ENCODE results near the gene CLCN5. TPM values are rescaled to one million over a fixed set of nuclear protein-coding genes. Genes with fewer than 3 reads are reported as not detected.

CLCN5 gene
- polyA plus RNA-seq, 3 donors from 2014 or later = 0.60 to 1.00 TPM; not detected in 1

DNA sequence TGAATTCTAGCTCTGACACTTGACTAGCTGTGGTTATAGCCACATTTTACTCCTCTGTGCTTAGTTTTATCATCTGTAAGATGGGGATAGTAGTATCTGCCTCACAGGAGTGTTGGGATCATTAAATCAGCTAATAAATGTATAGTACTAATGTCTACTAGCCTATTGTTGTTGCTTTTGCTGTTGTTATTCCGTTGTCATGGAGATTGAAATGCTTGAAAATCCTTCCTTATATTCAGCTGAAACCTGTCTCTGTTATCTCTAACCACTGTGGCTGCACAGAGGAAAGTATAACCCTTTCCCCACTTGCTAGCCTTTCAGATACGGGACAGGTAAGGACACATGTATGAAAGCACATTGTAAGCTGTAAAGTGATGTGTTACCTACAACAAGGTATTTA, 33.9 kb downstream of the CLCN5 start:
- no peaks in the 10 kb centered on the region for H3K4me1 Mint-ChIP-seq
- no peaks in the 10 kb centered on the region for H3K36me3 Mint-ChIP-seq
- H3K9me3 Mint-ChIP-seq = no peaks in the 10 kb centered on the region
- no peak overlapping the region for H3K27ac Mint-ChIP-seq
- no peak for DNase-seq
- no peak overlapping the region for H3K4me3 Mint-ChIP-seq
- H3K27me3 Mint-ChIP-seq (ENCODE audit: low read depth in 3 of 3) = peaks cover 0 to 2% (median 0%) of the 10 kb centered on the region in 3 donors

DNA sequence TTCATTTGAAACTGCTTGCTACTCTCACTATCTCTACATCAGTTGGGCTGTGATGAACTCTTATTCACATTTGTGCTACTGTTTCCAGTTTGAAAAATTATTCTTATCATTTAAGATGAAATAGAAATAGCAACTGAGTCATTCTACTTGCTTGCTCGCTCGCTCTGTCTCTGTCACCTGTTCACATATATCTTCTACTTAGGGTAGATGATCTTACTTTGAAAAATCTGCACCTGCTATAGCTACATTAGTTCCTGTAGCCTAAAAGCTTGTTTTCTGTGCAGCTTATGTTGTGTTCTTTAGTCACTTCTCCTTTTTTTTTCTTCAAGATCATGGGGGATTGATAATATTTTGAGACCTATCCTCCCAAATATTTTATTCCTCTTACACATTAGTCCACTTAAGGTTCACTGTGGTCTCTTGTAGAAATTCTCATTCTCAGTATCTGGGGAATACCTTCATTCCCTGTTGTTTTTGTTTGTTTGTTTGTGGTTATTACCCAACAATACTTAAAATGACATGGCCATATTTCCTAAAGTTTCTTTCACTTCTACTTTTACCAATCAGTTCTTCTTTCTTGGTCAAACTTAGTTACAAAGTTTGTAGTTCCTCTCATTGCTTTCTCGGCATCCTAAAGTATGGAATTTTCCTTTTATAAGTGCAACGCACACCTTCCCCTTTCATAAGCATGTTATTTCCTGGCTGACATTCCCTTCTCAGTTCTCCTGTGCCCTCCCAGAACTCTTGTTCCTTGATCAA, 36.5 kb downstream of the CLCN5 start:
- Mint-ChIP-seq H3K9me3 (no peaks in the 10 kb centered on the region), H3K27me3 (ENCODE audit: low read depth in 3 of 3) (no peaks in the 10 kb centered on the region), H3K36me3 (no peaks in the 10 kb centered on the region), H3K27ac (no peak overlapping the region), H3K4me1 (no peaks in the 10 kb centered on the region), H3K4me3 (no peak overlapping the region)
- DNase-seq = no peak

DNA sequence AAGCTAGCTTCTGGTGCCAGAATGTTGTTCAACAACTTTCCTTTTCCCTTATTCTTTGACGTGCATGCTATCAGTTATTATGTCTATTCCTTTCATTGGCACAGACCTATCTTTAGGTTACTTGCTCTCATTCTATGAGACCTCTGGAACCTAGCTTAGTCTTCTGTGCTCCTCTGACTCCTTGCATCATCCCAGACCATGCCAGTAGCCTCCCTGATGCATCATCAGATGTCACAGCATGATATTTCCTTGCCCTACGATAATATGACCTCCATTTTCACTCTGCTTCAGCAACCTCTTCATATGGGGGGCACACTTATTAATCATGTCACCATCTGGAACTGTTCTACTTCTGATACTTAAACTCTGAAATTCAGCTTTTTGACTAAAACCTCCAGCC, 37.2 kb downstream of the CLCN5 start:
- H3K4me1 Mint-ChIP-seq = no peaks in the 10 kb centered on the region
- no peak for DNase-seq
- H3K36me3 Mint-ChIP-seq = no peaks in the 10 kb centered on the region
- no peaks in the 10 kb centered on the region for H3K9me3 Mint-ChIP-seq
- no peaks in the 10 kb centered on the region for H3K27me3 Mint-ChIP-seq (ENCODE audit: low read depth in 3 of 3)
- H3K4me3 Mint-ChIP-seq = no peak overlapping the region
- no peak overlapping the region for H3K27ac Mint-ChIP-seq

DNA sequence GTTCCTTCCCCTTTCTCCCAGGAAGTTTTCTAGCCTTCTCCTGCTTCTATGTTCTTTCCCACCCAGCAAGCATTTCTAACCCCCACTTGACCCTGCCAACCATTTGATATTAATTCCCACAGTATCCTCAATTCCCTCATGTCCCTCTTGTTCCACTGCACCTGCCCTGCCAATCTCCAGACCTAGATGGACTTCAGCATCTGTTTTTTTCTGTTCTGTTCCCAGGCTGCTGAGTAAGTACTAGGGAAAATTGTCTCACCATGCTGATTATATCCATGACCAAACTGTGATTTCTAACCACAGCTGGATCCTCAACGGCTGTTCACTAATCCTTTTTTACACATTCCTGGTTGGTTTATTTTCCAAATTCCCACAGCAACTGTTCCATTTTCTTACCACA, 37.7 kb downstream of the CLCN5 start:
- Mint-ChIP-seq H3K27me3 (ENCODE audit: low read depth in 3 of 3) (peaks cover 0 to 3% (median 2%) of the 10 kb centered on the region in 3 donors), H3K4me1 (no peaks in the 10 kb centered on the region), H3K27ac (no peak overlapping the region), H3K4me3 (no peak overlapping the region), H3K9me3 (no peaks in the 10 kb centered on the region), H3K36me3 (no peaks in the 10 kb centered on the region)
- DNase-seq = no peak

DNA sequence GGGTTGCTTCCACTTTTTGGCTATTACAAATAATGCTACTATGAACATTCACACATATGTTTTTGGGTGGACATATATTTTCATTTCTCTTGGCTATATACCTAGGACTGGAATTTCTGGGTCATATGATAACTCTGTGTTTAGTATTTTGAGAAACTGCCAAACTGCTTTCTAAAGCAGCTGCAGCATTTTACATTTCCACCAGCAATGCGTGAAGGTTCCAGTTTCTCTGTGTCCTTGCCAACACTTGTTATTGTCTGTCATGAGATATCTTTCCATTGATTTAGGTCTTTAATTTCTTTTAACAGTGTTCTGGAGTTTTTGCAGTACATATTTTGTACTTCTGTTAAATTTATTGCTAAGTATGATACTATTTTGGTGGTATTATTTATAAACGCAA, 48.3 kb downstream of the CLCN5 start:
- H3K9me3 Mint-ChIP-seq = no peaks in the 10 kb centered on the region
- peaks cover 1 to 4% (median 2%) of the 10 kb centered on the region in 3 donors for H3K27me3 Mint-ChIP-seq (ENCODE audit: low read depth in 3 of 3)
- no peaks in the 10 kb centered on the region for H3K4me1 Mint-ChIP-seq
- no peak overlapping the region for H3K4me3 Mint-ChIP-seq
- no peak overlapping the region for H3K27ac Mint-ChIP-seq
- H3K36me3 Mint-ChIP-seq = peaks cover 0 to 4% (median 0%) of the 10 kb centered on the region in 3 donors
- DNase-seq = no peak

DNA sequence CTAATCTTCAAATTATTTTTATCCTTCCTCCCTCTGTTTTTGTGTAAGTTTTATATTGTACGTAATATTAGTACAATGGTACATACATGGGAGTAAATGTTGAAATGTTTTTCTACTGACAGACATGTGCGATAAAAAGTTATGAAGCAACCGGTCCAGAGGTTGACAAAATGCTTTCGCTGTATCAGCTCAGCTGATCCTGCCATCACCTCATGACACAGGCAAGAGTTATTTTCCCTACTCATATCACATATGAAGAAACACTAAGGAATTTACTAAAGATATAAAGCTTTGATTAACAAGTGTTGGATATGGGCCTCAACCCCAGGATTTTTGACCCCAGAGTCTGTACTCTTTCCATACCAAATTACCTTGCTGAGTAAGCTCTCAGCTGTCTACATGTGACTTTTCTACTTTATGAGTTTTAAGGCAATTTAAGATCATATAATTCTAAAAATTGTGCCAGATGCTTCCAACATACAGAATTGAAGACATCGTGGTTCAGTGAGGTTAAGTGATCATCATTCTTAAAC, 50.0 kb downstream of the CLCN5 start:
- DNase-seq = no peak
- H3K4me3 Mint-ChIP-seq = no peak overlapping the region
- no peaks in the 10 kb centered on the region for H3K9me3 Mint-ChIP-seq
- no peak overlapping the region for H3K27ac Mint-ChIP-seq
- H3K4me1 Mint-ChIP-seq = no peaks in the 10 kb centered on the region
- peaks cover 0 to 4% (median 0%) of the 10 kb centered on the region in 3 donors for H3K36me3 Mint-ChIP-seq
- peaks cover 1 to 4% (median 2%) of the 10 kb centered on the region in 3 donors for H3K27me3 Mint-ChIP-seq (ENCODE audit: low read depth in 3 of 3)

DNA sequence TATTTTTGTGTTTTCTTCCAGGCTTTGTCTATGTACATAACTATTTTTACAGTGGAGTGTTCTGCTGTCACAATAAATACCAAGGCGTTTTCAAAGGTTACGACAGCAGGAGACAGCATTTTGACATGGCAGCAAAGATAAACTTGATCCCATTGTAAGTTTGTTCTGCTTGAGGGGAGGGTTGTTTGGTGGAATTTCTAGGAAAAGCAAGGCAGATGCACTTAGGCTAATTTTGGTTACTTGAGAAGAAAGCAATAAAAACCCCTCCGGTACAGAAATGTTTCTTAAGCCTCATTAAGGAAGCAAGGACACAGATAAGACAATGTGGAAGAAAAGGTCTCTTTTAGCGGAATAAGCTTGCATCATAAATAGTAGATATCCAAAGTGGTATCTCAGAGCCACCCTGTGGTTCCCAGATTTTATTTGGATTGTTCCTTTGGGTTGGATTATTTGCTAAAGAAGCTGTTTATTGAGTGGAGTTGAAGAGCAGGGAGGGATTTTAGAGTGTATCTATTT, 54.3 kb downstream of the CLCN5 start:
- Mint-ChIP-seq H3K4me3 (no peak overlapping the region), H3K4me1 (no peaks in the 10 kb centered on the region), H3K27me3 (ENCODE audit: low read depth in 3 of 3) (peaks cover 0 to 10% (median 2%) of the 10 kb centered on the region in 3 donors), H3K27ac (no peak overlapping the region), H3K36me3 (peaks cover 0 to 4% (median 0%) of the 10 kb centered on the region in 3 donors), H3K9me3 (no peaks in the 10 kb centered on the region)
- no peak for DNase-seq

DNA sequence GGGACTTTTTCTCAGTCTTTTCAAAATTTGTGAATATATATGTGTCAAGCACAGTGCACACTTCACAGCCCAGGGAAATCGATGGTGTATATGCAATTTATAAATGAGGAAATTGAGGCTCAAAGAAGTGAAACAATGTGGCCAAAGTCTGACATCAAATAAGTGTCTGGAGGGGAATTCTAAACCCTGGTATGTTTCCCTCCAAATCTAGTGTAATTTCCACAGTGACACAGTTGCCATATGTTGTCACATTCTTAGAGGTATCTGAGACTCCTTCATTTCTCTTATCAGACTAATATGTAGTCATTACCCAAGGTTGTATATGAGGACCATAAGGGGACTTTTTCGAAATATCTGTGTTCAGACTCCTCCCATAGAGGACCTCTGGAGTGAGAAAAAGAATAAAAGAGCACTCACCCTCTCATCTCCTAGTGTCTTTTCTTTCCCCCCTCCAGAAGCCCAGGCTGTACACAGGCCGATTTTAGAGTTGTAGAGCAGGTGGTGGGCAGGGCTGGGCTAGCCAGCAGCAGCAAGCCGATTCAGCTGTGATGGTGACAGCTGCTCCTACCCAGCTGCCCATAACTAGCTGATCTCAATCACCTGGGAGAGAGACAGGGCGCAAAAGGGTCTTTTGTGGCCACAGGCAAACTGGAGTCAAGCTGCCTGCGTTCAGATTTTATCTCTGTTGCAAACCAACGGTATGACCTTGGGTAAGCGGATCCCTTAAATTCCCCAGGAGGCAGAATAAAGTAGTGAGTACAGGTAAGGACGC, 55.1 kb downstream of the CLCN5 start:
- Mint-ChIP-seq H3K4me1 (no peaks in the 10 kb centered on the region), H3K36me3 (peaks cover 0 to 4% (median 0%) of the 10 kb centered on the region in 3 donors), H3K4me3 (no peak overlapping the region), H3K9me3 (no peaks in the 10 kb centered on the region), H3K27ac (no peak overlapping the region), H3K27me3 (ENCODE audit: low read depth in 3 of 3) (peaks cover 0 to 10% (median 2%) of the 10 kb centered on the region in 3 donors)
- DNase-seq = no peak

DNA sequence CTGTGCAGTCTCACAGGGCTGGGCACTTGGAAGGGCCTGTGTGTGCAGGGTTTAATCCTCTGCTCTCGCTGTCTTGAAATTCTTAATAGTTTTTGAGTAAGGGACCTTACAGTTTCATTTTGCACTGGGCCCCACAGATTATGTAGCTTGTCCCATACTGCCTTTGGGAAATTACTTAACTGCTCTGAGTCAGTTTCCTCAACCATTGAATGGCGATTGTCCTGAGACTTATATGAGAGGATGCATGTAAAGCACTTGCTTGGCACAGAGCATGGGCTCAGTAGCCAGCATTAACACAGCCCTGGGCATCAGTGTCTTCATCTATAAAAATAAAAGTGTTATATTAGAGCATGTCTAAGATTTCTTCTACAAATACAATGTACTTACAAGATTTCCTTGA, 55.8 kb downstream of the CLCN5 start:
- H3K27me3 Mint-ChIP-seq (ENCODE audit: low read depth in 3 of 3) = peaks cover 0 to 10% (median 2%) of the 10 kb centered on the region in 3 donors
- no peak overlapping the region for H3K4me3 Mint-ChIP-seq
- no peak overlapping the region for H3K27ac Mint-ChIP-seq
- no peaks in the 10 kb centered on the region for H3K9me3 Mint-ChIP-seq
- H3K4me1 Mint-ChIP-seq = no peaks in the 10 kb centered on the region
- H3K36me3 Mint-ChIP-seq = peaks cover 0 to 4% (median 0%) of the 10 kb centered on the region in 3 donors
- DNase-seq = no peak

DNA sequence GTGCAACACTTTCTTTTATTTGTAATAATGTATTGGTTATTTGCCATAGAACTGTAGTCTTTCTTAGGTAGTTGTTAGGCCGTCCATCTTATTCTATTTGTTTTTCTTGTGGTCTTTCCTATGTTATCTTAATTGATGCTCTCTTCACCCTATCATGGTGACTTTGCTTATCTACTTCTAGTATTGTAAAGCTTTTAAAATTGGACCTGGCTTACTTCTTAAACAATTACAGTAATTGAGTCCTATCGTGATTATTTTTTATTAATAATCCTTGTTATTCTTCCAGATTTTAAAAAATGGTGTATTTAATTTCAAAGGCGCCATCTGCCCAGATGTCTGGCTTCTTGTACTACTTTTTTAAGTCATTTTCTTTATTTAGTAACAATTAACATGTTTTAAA, 63.7 kb downstream of the CLCN5 start:
- Mint-ChIP-seq H3K4me3 (no peak overlapping the region), H3K27ac (no peak overlapping the region), H3K9me3 (peaks cover 0 to 2% (median 0%) of the 10 kb centered on the region in 6 donors), H3K27me3 (ENCODE audit: low read depth in 3 of 3) (peaks cover 0 to 4% (median 0%) of the 10 kb centered on the region in 3 donors), H3K36me3 (no peaks in the 10 kb centered on the region), H3K4me1 (no peaks in the 10 kb centered on the region)
- no peak for DNase-seq

DNA sequence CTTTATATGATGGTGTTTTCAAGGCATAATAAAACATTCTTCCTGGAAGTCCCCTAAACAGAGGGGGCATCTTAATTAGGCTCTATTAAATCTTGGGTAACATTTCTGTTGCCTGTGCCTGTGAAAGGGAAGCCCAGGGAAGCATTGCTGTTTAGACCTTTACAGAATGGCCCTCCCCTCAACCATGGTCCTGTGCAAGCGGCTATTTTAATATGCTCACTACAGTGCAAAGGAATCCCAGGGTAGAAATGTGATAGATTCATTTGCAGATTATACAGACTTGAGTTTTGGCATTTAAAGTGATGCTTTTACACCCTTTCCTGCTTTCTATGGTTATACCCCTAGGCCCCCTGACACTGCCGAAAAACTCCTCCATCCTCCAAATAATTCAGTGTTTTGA, 65.3 kb downstream of the CLCN5 start:
- Mint-ChIP-seq H3K4me1 (no peaks in the 10 kb centered on the region), H3K27me3 (ENCODE audit: low read depth in 3 of 3) (peaks cover 0 to 4% (median 2%) of the 10 kb centered on the region in 3 donors), H3K36me3 (no peaks in the 10 kb centered on the region), H3K27ac (no peak overlapping the region), H3K9me3 (peaks cover 0 to 2% (median 0%) of the 10 kb centered on the region in 6 donors), H3K4me3 (no peak overlapping the region)
- no peak for DNase-seq

DNA sequence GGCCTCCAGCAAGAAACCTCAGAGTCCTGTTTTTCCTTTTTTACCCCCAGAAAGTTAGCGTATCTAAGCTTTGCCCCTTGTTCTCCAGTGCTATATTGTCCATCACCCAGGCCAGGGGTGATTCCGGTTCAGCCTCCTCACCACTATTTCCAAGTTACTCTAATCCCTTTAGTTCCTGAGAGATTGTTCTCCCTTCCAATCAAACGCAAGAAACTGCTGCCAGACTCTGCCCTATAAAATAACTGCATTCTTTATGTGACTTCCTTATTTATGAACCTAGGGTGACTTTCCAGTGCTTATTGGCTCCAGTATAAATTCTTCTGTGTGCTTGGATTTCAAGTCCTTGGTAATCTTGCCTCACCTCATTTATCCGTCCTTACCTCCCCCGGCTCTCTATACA, 65.7 kb downstream of the CLCN5 start:
- Mint-ChIP-seq H3K27ac (no peak overlapping the region), H3K27me3 (ENCODE audit: low read depth in 3 of 3) (peaks cover 0 to 4% (median 2%) of the 10 kb centered on the region in 3 donors), H3K4me1 (no peaks in the 10 kb centered on the region), H3K4me3 (no peak overlapping the region), H3K9me3 (peaks cover 0 to 2% (median 0%) of the 10 kb centered on the region in 6 donors), H3K36me3 (no peaks in the 10 kb centered on the region)
- no peak for DNase-seq

DNA sequence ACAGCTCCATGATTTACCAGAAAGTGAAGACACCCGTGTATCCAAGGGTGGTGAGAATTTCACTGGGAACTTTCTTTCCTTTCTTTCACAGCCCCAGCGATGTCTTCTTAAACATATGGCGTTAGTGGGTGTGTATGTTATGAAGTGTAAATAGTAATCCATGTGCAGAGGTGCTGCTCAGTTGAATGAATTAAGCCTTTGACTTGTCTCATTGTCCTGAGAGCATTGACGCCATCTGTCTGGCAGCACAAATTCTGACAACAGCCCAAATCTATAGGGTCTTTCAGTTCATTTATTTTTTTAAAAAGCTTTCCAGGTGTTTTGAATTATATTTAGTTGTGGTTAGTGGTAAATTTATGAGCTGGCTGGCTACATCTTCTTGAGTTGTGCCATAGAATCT, 69.4 kb downstream of the CLCN5 start:
- Mint-ChIP-seq H3K4me1 (no peaks in the 10 kb centered on the region), H3K27me3 (ENCODE audit: low read depth in 3 of 3) (peaks cover 0 to 2% (median 2%) of the 10 kb centered on the region in 3 donors)

DNA sequence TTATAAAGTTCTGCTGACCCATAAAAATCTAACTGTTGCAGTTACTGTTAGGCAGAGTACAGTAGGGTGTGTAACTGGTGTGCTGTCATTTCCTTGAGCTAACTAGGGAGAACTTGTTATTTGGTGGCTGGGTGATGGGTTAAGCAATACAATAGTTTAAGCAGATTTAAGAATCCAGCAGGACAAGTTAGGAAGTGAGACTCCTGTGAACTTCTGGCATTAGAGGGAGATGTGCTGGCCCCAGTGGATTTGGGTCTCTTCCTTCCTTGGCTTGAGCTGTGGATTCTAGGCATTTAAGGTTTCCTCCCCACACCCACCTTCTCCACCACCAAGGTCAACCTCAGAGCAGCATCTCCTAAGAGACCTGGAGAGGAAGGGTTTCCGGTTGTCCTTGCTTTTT, 70.5 kb downstream of the CLCN5 start:
- H3K4me1 Mint-ChIP-seq = no peaks in the 10 kb centered on the region
- H3K36me3 Mint-ChIP-seq = no peaks in the 10 kb centered on the region
- no peak overlapping the region for H3K27ac Mint-ChIP-seq
- peaks cover 0 to 2% (median 2%) of the 10 kb centered on the region in 3 donors for H3K27me3 Mint-ChIP-seq (ENCODE audit: low read depth in 3 of 3)
- no peak for DNase-seq
- H3K9me3 Mint-ChIP-seq = peaks cover 0 to 2% (median 0%) of the 10 kb centered on the region in 6 donors
- H3K4me3 Mint-ChIP-seq = no peak overlapping the region

More for the DNA sequence above, 69.4 kb downstream of the CLCN5 start:
- no peaks in the 10 kb centered on the region for H3K36me3 Mint-ChIP-seq
- H3K9me3 Mint-ChIP-seq = peaks cover 0 to 2% (median 0%) of the 10 kb centered on the region in 6 donors
- no peak overlapping the region for H3K4me3 Mint-ChIP-seq
- no peak overlapping the region for H3K27ac Mint-ChIP-seq
- DNase-seq = no peak

Data from immature natural killer cell (primary cell).